SK-N-SH treated with all-trans-retinoic acid at 6 μM for 48 hours (cell line): ENCODE data around the gene CEACAM16.

ENCODE experiments used
- ATAC-seq: fragments of 200-7000 bp; cut with Tn5 transposase; 3 replicates; pipeline ENCODE4 v1.9.1; 2020; ENCODE audit warnings: mild to moderate bottlenecking, moderate library complexity
- ARNTL ChIP-seq: fragments of 450-650 bp; formaldehyde crosslinking; IDR thresholded peaks from 2 replicates; pipeline ENCODE4 v1.5.0; 2020; ENCODE audit warnings: low read depth, mild to moderate bottlenecking, moderate library complexity, borderline replicate concordance
- BACH2 ChIP-seq: fragments of 250-450 bp; sonication (Bioruptor Pico); IDR thresholded peaks from 2 replicates; pipeline ENCODE4 v1.9.0; 2021; ENCODE audit warnings: mild to moderate bottlenecking, borderline replicate concordance
- CREB5 ChIP-seq: fragments of 250-450 bp; sonication (Bioruptor Pico); IDR thresholded peaks from 2 replicates; pipeline ENCODE4 v1.5.1; 2020; ENCODE audit warnings: low read depth, mild to moderate bottlenecking, moderate library complexity
- CSDC2 ChIP-seq: fragments of 250-450 bp; sonication (Bioruptor Pico); IDR thresholded peaks from 2 replicates; pipeline ENCODE4 v1.5.0; 2020; ENCODE audit warnings: mild to moderate bottlenecking, moderate library complexity
- CSRNP3 ChIP-seq: fragments of 250-450 bp; sonication (Bioruptor Pico); IDR thresholded peaks from 2 replicates; pipeline ENCODE4 v1.5.1; 2021; ENCODE audit warnings: mild to moderate bottlenecking, moderate library complexity
- ESRRG ChIP-seq: fragments of 250-450 bp; sonication (Bioruptor Pico); IDR thresholded peaks from 2 replicates; pipeline ENCODE4 v1.6.1; 2021; ENCODE audit warnings: mild to moderate bottlenecking
- GLIS3 ChIP-seq: fragments of 250-450 bp; sonication (Bioruptor Pico); IDR thresholded peaks from 2 replicates; pipeline ENCODE4 v1.5.0; 2020; ENCODE audit warnings: mild to moderate bottlenecking, moderate library complexity
- ISL1 ChIP-seq: fragments of 250-450 bp; sonication (Bioruptor Pico); IDR thresholded peaks from 2 replicates; pipeline ENCODE4 v2.1.2; 2022; ENCODE audit warnings: mild to moderate bottlenecking, moderate library complexity
- OSR1 ChIP-seq: fragments of 250-450 bp; sonication (Bioruptor Pico); IDR thresholded peaks from 2 replicates; pipeline ENCODE4 v1.8.0; 2022; ENCODE audit warnings: moderate library complexity, mild to moderate bottlenecking, inconsistent platforms
- PATZ1 ChIP-seq: fragments of 250-450 bp; sonication (Bioruptor Pico); IDR thresholded peaks from 2 replicates; pipeline ENCODE4 v1.8.0; 2020; ENCODE audit warnings: mild to moderate bottlenecking, moderate library complexity, borderline replicate concordance
- POU6F1 ChIP-seq: fragments of 250-450 bp; sonication (Bioruptor Pico); IDR thresholded peaks from 2 replicates; pipeline ENCODE4 v1.8.0; 2021; ENCODE audit warnings: low read depth, mild to moderate bottlenecking, moderate library complexity, borderline replicate concordance
- PPARA ChIP-seq: fragments of 250-450 bp; sonication (Bioruptor Pico); IDR thresholded peaks from 2 replicates; pipeline ENCODE4 v1.5.0; 2020; ENCODE audit warnings: mild to moderate bottlenecking, borderline replicate concordance
- SNAI2 ChIP-seq: fragments of 250-450 bp; sonication (Bioruptor Pico); IDR thresholded peaks from 2 replicates; pipeline ENCODE4 v1.5.0; 2020; ENCODE audit warnings: mild to moderate bottlenecking, moderate library complexity
- TSHZ2 ChIP-seq: fragments of 250-450 bp; sonication (Bioruptor Pico); IDR thresholded peaks from 2 replicates; pipeline ENCODE4 v1.5.0; 2020; ENCODE audit warnings: mild to moderate bottlenecking, moderate library complexity
- ZC3H10 ChIP-seq: fragments of 250-450 bp; sonication (Bioruptor Pico); IDR thresholded peaks from 2 replicates; pipeline ENCODE4 v1.5.1; 2021; ENCODE audit warnings: mild to moderate bottlenecking, moderate library complexity
- ZFP3 ChIP-seq: fragments of 250-450 bp; sonication (Bioruptor Pico); IDR thresholded peaks from 2 replicates; pipeline ENCODE4 v1.5.0; 2020; ENCODE audit warnings: mild to moderate bottlenecking, moderate library complexity
- ZFP30 ChIP-seq: fragments of 450-650 bp; formaldehyde crosslinking; IDR thresholded peaks from 2 replicates; pipeline ENCODE4 v1.5.0; 2022; ENCODE audit warnings: mild to moderate bottlenecking, moderate library complexity
- ZNF565 ChIP-seq: fragments of 450-650 bp; formaldehyde crosslinking; conservative IDR thresholded peaks from 2 replicates; pipeline ENCODE4 v1.5.0; 2020; ENCODE audit warnings: low read depth, mild to moderate bottlenecking, moderate library complexity
- ZNF70 ChIP-seq: fragments of 450-650 bp; formaldehyde crosslinking; IDR thresholded peaks from 2 replicates; pipeline ENCODE4 v1.5.0; 2020; ENCODE audit warnings: mild to moderate bottlenecking, moderate library complexity
- ZNF8 ChIP-seq: fragments of 450-650 bp; formaldehyde crosslinking; IDR thresholded peaks from 2 replicates; pipeline ENCODE4 v1.5.0; 2020; ENCODE audit warnings: mild to moderate bottlenecking, moderate library complexity

CEACAM16 gene

DNA sequence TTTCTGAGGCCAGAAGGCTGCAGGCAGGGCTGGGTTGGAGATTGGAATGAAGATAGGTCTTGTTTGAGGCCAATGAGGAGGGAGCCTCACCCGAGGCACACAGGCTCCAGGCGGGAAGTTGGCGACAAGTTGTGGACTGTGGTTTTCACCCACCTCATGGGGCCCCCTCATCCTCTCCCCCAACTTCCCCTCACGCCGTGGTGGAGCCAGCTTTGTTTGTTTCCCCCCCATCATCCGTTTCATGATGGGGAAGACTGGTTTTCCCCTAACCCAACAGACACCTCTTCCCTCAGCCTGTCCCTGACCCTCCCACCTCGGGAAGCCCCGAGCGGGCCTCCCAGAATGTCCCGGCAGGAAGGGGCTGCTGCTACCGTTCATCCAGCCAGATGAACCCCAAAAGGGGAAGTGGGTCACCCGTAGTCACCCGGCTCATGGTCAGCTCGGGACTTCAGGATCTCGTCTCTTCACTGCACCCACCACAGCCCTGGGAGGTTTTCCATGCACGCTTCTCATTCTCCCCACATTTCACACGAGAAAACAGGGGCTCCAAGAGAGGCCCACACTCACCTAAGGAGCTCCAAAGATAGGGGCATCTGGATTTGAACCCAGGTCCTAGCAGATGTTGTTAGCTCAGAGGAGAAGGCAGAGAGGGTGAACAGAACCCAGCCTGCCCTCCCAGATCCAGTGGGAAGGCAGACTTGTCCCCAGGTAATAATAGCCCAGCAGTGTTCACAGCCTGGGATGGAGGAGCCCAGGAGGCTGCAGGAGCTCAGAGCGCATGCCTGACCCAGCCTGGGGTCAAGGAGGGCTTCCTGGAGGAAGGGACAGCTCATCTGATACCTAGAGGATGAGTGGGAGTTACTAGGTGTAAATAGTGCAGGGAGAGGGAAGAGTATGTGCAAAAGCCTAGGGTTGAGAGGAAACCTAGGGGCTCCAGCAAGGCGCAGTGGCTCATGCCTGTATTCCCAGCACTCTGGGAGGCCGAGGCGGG, 23.5 kb downstream of the CEACAM16 start:
- no peak for ATAC-seq
- no peak for TF ChIP-seq GLIS3
- no peak for TF ChIP-seq SNAI2
- no peak for TF ChIP-seq ZNF8 (CRISPR knock-in tag)
- TF ChIP-seq OSR1 (CRISPR knock-in tag) = no peak
- no peak for TF ChIP-seq ISL1 (CRISPR knock-in tag)
- TF ChIP-seq ZNF70 = no peak
- TF ChIP-seq TSHZ2 (CRISPR knock-in tag) = no peak

GRCh38 chr19:44723299-44723951, 24.5 kb downstream of the CEACAM16 start:
- peak; percentile 34 for ATAC-seq

More at GRCh38 chr19:44723299-44723951, 24.5 kb downstream of the CEACAM16 start:
- no peak for TF ChIP-seq ISL1 (CRISPR knock-in tag)
- no peak for TF ChIP-seq ZFP3 (CRISPR knock-in tag)
- no peak for TF ChIP-seq POU6F1
- no peak for TF ChIP-seq ZNF70
- TF ChIP-seq ZC3H10 = no peak
- TF ChIP-seq CREB5 (CRISPR knock-in tag) = no peak
- TF ChIP-seq ZNF8 (CRISPR knock-in tag) = no peak
- no peak for TF ChIP-seq PATZ1 (CRISPR knock-in tag)
- no peak for TF ChIP-seq ZNF565 (CRISPR knock-in tag)
- no peak for TF ChIP-seq ESRRG (CRISPR knock-in tag)
- TF ChIP-seq PPARA (CRISPR knock-in tag) = no peak
- TF ChIP-seq TSHZ2 (CRISPR knock-in tag) = no peak
- no peak for TF ChIP-seq ARNTL (CRISPR knock-in tag)
- TF ChIP-seq CSDC2 (CRISPR knock-in tag) = no peak
- TF ChIP-seq GLIS3 = no peak
- no peak for TF ChIP-seq ZFP30 (CRISPR knock-in tag)
- no peak for TF ChIP-seq CSRNP3 (CRISPR knock-in tag)
- TF ChIP-seq OSR1 (CRISPR knock-in tag) = no peak
- no peak for TF ChIP-seq BACH2
